Heart left ventricle (tissue), 13 donors: ENCODE measurements around the gene PPP4R1.

Experiments
- CTCF ChIP-seq, 12 donors: fragments of 200-600 bp; sonication (generic) in 4 of 12; IDR thresholded peaks; one replicate each; pipeline versions ENCODE4 v1.5.0 to v1.8.0; 2018 to 2022; ENCODE audit warnings: antibody characterized with exemption in 12 of 12, mild to moderate bottlenecking in 5 of 12
- POLR2A ChIP-seq, 2 donors: fragments of 450-650 bp; IDR thresholded peaks; one replicate each; pipeline ENCODE4 v1.6.1; 2017; ENCODE audit warnings: antibody characterized with exemption in 2 of 2, mild to moderate bottlenecking in 2 of 2, moderate library complexity in 2 of 2
- donor health status: ischemic (EF 13 %, LVEDD 7.1; RV severe dilation, severe dysfunction).
- donor health status: DM: no; HTN: yes; CAD: no.
- donor health status: DM: no; HTN: no; CAD: no.
- donor health status: ischemic (EF 25% LVEDD 6.9; RV normal size, moderate dysfunction).
- donor health status: ischemic (EF 25% LVEDD 5.7; RV mildly dilated, moderate dysfunction).
- donor health status: ischemic (EF 35%, LVEDD 5.7; RV mildly dilated, moderate dysfunction).
- donor health status: nonischemic (EF 11% LVEDD 7.7; RV severe dilation, severe dysfunction).
- donor health status: DM: yes; HTN: yes; CAD: no.
- donor health status: PGD.
- donor health status: ischemic (EF 29% LVEDD 5.4; RV normal size, mild dysfunction).
- donor health status: nonischemic (EF 23%, LVEDD 6.1; RV moderate dilation, normal function).

- TF ChIP-seq POLR2A (IDR thresholded peaks at IDR 0.05) (no peak), CTCF (IDR thresholded peaks at IDR 0.05) (no peak)
These were observed 5.6 kb upstream of the PPP4R1 start for GRCh38 chr18:9619990-9620389.
